Naive thymus-derived CD8-positive, alpha-beta T cell (primary cell): ENCODE measurements around the gene GRN. TPM values are rescaled to one million over a fixed set of nuclear protein-coding genes. Genes with fewer than 3 reads are reported as not detected.
"Not testable (repeated sequence)": the region's sequence is repeated elsewhere in the genome, so short reads cannot be mapped to it uniquely, and the experiment has no call there.

Experiments
- ATAC-seq, 2 donors: fragments of 150-1000 bp; cut with Tn5 transposase in 1 of 2; sonication (Bioruptor Pico), chemical (Tn5 transposase) in 1 of 2; 1 replicate in 1 of 2; 2 replicates in 1 of 2; pipeline ENCODE4 v1.10.0; 2021; ENCODE audit warnings: mild to moderate bottlenecking in 2 of 2, moderate library complexity in 2 of 2
- POLR2A ChIA-PET: fragments of 350-600 bp; sonication (Branson Sonifier 250); formaldehyde crosslinking; loops from one replicate; lab custom pipeline; 2021; ENCODE audit warnings: antibody characterized with exemption; lab: Charles Lee
- DNase-seq, 10 donors: peaks; one replicate each; pipeline versions ENCODE4 v3.0.0 to v3.0.0-alpha.2; 2020 to 2022
- H3K27ac Mint-ChIP-seq, 10 donors: one replicate each; pipeline ENCODE4 v1.8.0; 2020 to 2022; ENCODE audit warnings: mild to moderate bottlenecking in 10 of 10, mixed read lengths in 10 of 10, moderate library complexity in 4 of 10, inconsistent platforms in 1 of 10
- H3K27me3 Mint-ChIP-seq, 5 donors: one replicate each; pipeline ENCODE4 v1.8.0; 2021 to 2022; ENCODE audit warnings: mixed read lengths in 5 of 5
- H3K36me3 Mint-ChIP-seq, 3 donors: one replicate each; pipeline ENCODE4 v1.8.0; 2020 to 2022; ENCODE audit warnings: mixed read lengths in 3 of 3, mild to moderate bottlenecking in 2 of 3, inconsistent platforms in 1 of 3
- H3K4me1 Mint-ChIP-seq, 4 donors: one replicate each; pipeline ENCODE4 v1.8.0; 2021 to 2022; ENCODE audit warnings: mixed read lengths in 4 of 4
- H3K4me3 Mint-ChIP-seq, 10 donors: one replicate each; pipeline ENCODE4 v1.8.0; 2020 to 2022; ENCODE audit warnings: mild to moderate bottlenecking in 10 of 10, mixed read lengths in 10 of 10, moderate library complexity in 6 of 10, inconsistent platforms in 1 of 10
- H3K9me3 Mint-ChIP-seq, 9 donors: one replicate each; pipeline ENCODE4 v1.8.0; 2020 to 2022; ENCODE audit warnings: mixed read lengths in 9 of 9, mild to moderate bottlenecking in 3 of 9, inconsistent platforms in 1 of 9, moderate library complexity in 1 of 9
- polyA plus RNA-seq, 3 donors: library from polyadenylated mRNA; unstranded; fragments of 300-500 nt; fragmentation: Illumina TruSeq; gene quantifications; one replicate each; pipeline ENCODE4 v1.2.3, GENCODE V29; 2021
- total RNA-seq, 8 experiments: library from RNA in 2 of 8; stranded (reverse) in 2 of 8; gene quantifications; one replicate each; pipeline ENCODE4 v1.2.3 and lab custom pipeline; 2021 to 2026

GRN gene
- total and polyA plus RNA-seq, 5 experiments from 2014 or later = 24.8 to 43.7 (median 33.5) TPM

DNA sequence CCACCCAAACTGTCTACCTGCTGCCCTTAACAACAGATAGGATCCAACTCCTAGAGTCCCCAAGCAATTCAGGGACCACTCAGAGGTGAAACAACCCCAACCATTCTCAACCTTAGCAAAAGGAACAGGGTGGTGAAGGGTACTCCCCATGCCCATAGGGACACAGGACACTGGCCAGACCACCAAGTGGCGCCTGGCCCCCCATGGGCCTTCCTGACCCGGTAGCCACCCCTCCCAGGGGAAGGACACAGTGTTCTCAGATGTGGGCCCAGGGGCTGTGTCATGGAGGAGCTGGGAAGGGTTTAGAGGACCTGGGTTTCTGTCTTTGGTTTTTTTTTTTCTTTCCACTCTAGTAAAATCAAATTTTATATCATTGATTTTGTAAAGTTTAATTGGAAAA, 10.8 kb upstream of the GRN start:
- H3K36me3 Mint-ChIP-seq = no peaks in the 10 kb centered on the region
- ATAC-seq (no peak), DNase-seq (peak in 1 of 10 donors; percentile 30)
- peaks cover 5 to 13% (median 8%) of the 10 kb centered on the region in 4 donors for H3K4me1 Mint-ChIP-seq
- no peak overlapping the region for H3K4me3 Mint-ChIP-seq
- H3K9me3 Mint-ChIP-seq = no peaks in the 10 kb centered on the region
- peaks cover 0 to 3% (median 0%) of the 10 kb centered on the region in 5 donors for H3K27me3 Mint-ChIP-seq
- POLR2A ChIA-PET = interaction anchor here (1.7 kb wide), 1 partner anchor 113 kb away, joined by 6 read pairs; no protein-coding TSS in a partner anchor
- peak overlapping the region in 1 of 10 donors; percentile 63 for H3K27ac Mint-ChIP-seq

- peaks cover 0 to 3% (median 0%) of the 10 kb centered on the region in 5 donors for H3K27me3 Mint-ChIP-seq
- DNase-seq = peak in 1 of 10 donors; percentile 18
- ATAC-seq = no peak
- no peaks in the 10 kb centered on the region for H3K36me3 Mint-ChIP-seq
- peaks cover 5 to 13% (median 8%) of the 10 kb centered on the region in 4 donors for H3K4me1 Mint-ChIP-seq
- H3K9me3 Mint-ChIP-seq = no peaks in the 10 kb centered on the region
- POLR2A ChIA-PET = interaction anchor here (0.7 to 1.7 kb wide), 2 partner anchors 113 to 916 kb away, joined by 4 to 6 read pairs; no protein-coding TSS in a partner anchor
- H3K27ac Mint-ChIP-seq = peak overlapping the region in 1 of 10 donors; percentile 63
- H3K4me3 Mint-ChIP-seq = no peak overlapping the region
These were observed 10.4 kb upstream of the GRN start for GRCh38 chr17:44334727-44335126.

DNA sequence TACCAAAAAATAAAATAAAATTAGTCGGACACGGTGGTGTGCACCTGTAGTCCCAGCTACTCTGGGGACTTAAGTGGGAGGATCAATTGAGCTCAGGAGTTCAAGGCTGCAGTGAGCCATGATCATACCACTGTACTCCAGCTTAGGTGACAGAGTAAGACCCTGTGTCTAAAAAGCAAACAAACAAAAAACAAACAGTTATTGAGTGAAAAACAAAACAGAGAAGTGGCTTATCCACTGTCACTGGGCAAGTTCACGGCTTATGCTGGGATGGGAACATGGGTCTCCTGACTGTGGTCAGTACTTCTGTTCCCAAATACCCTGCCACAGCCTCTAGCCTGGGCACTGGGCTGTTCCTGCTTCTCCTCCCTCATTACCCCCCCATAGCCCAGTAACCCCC, 9.5 kb upstream of the GRN start:
- no peak for ATAC-seq
- Mint-ChIP-seq H3K36me3 (no peaks in the 10 kb centered on the region), H3K9me3 (no peaks in the 10 kb centered on the region), H3K4me3 (no peak overlapping the region), H3K4me1 (peaks cover 5 to 13% (median 8%) of the 10 kb centered on the region in 4 donors), H3K27ac (no peak overlapping the region), H3K27me3 (peaks cover 0 to 3% (median 0%) of the 10 kb centered on the region in 5 donors)
- DNase-seq = no peak
- POLR2A ChIA-PET = interaction anchor here (0.6 to 1.7 kb wide), 3 partner anchors 42 to 1712 kb away, joined by 3 to 6 read pairs (median 4); no protein-coding TSS in a partner anchor

DNA sequence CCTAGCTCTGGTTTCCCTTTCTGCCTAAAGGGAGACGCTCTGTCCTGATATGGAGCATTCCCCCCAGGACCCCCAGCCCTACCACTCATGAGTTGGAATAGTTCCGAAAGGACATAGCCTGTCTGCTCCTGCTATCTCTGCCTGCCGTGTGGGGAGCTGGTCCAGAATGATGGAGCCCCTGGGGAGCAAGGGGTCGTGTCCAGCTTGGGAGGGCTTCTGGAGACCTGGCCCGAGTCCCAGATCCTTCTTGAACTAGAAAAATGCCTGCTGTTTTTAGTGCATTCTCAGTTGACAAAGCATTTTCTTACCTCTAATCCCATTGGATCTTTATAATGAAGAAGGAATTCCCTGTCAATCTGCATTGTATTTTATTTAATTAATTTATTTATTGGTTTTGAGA, 9.1 kb upstream of the GRN start:
- POLR2A ChIA-PET = interaction anchor here (0.6 to 0.7 kb wide), 2 partner anchors 43 to 1712 kb away, joined by 3 to 4 read pairs; no protein-coding TSS in a partner anchor
- Mint-ChIP-seq H3K27me3 (peaks cover 0 to 3% (median 0%) of the 10 kb centered on the region in 5 donors), H3K4me3 (no peak overlapping the region), H3K36me3 (no peaks in the 10 kb centered on the region), H3K9me3 (no peaks in the 10 kb centered on the region), H3K27ac (no peak overlapping the region), H3K4me1 (peaks cover 5 to 13% (median 6%) of the 10 kb centered on the region in 4 donors)
- peak in 1 of 10 donors; percentile 52 for DNase-seq
- no peak for ATAC-seq

- H3K4me3 Mint-ChIP-seq = no peak overlapping the region
- POLR2A ChIA-PET = interaction anchor here (0.8 to 1.3 kb wide), 4 partner anchors 12 to 152 kb away, joined by 3 to 4 read pairs (median 3); partner anchors contain the start of genes SLC25A39 and TMUB2
- H3K27me3 Mint-ChIP-seq = peaks cover 0 to 3% (median 0%) of the 10 kb centered on the region in 5 donors
- ATAC-seq = no peak
- H3K9me3 Mint-ChIP-seq = no peaks in the 10 kb centered on the region
- H3K4me1 Mint-ChIP-seq = peaks cover 0 to 6% (median under 1%) of the 10 kb centered on the region in 4 donors
- no peak for DNase-seq
- no peaks in the 10 kb centered on the region for H3K36me3 Mint-ChIP-seq
- no peak overlapping the region for H3K27ac Mint-ChIP-seq
These were observed 6.4 kb upstream of the GRN start for GRCh38 chr17:44338702-44339101.

- H3K9me3 Mint-ChIP-seq, H3K36me3 Mint-ChIP-seq, ATAC-seq, DNase-seq, H3K4me3 Mint-ChIP-seq, POLR2A ChIA-PET, H3K27me3 Mint-ChIP-seq: not testable (repeated sequence)
- H3K4me1 Mint-ChIP-seq = peaks cover 8 to 14% (median 10%) of the 10 kb centered on the region in 4 donors
- H3K27ac Mint-ChIP-seq = peak overlapping the region in 1 of 10 donors; percentile 33
These were observed 4.5 kb upstream of the GRN start for GRCh38 chr17:44340553-44340952.

DNA sequence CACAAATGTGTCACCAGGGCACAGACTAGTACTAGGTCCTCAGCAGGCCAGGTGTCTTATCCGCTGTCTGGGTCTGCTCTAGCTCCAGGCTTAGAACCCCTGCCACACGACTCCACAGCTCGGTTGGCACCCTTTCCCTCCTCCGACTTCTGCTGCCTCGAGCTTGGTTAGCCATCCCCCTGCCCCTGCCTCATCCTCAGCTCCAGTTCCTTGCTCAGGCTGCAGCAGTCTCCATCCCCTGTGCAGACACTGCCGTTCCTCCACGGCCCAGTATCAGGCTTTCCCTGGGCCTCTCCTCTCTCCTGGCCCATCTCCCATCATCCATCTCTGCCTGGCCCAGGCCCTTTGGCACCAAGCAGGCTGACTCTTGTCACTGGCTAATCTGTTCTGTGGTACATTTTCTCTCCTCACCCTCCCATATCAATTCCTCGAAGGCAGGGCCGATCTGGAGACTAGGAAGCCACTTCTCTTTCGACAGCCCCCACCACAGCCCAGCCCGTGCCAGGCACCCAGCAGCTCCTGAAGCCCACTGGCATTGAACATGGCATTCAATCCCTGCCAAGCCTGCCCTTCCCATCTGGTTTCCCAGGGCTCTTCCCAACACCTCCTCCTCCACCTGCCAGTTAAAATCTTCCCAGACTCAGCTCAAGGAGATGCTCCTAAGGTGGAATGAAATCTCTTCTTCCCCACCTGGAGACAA, 1.4 kb upstream of the GRN start:
- Mint-ChIP-seq H3K27me3 (peaks cover 0 to 3% (median 0%) of the 10 kb centered on the region in 5 donors), H3K27ac (peak overlapping the region in 1 of 10 donors; percentile 61), H3K9me3 (no peaks in the 10 kb centered on the region), H3K4me3 (peak overlapping the region in 3 of 10 donors; percentile 2 to 21 (median 3)), H3K4me1 (peaks cover 14 to 35% (median 22%) of the 10 kb centered on the region in 4 donors), H3K36me3 (no peaks in the 10 kb centered on the region)
- POLR2A ChIA-PET = interaction anchor here (0.5 to 2.8 kb wide), 3 partner anchors 123 to 851 kb away, joined by 3 to 24 read pairs (median 3); partner anchors contain the start of gene UBTF
- ATAC-seq (no peak), DNase-seq (no peak)

DNA sequence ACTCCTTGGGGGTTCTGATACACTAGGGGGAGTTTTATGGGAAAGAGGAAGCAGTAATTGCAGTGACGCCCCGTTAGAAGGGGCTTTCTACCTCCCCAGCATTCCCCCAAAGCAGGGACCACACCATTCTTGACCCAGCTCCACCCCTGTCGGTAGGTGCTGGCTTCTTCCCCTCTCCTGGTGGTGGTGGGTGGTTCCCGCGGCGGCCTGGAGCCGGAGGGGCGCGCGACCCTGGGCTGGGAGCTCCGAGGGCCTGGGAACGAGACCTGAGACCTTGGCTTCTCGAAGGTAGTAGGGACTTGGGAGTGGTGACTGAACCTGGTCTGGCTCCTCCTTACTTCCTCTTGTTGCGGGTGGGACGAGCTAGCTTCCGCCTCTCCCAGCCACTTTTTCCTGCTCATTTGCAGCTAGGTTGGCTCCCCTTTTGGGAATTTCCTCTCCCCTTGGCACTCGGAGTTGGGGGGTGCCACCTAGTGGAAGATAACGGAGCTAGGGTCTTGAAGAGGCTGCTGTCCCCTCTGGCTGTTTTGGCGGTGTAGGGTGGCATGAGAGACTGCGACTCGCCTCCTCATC, 438 bp downstream of the GRN start:
- Mint-ChIP-seq H3K4me3 (peak overlapping the region; percentile 84 to 99 (median 94)), H3K4me1 (peaks cover 16 to 37% (median 23%) of the 10 kb centered on the region in 4 donors), H3K9me3 (no peaks in the 10 kb centered on the region), H3K36me3 (no peaks in the 10 kb centered on the region), H3K27ac (peak overlapping the region in 9 of 10 donors; percentile 67 to 88 (median 82)), H3K27me3 (peaks cover 0 to 3% (median 0%) of the 10 kb centered on the region in 5 donors)
- POLR2A ChIA-PET = interaction anchor here (0.6 to 2.8 kb wide), 9 partner anchors 9 to 1009 kb away, joined by 3 to 24 read pairs (median 7); partner anchors contain the start of gene UBTF
- ATAC-seq (peak; percentile 51 to 57), DNase-seq (peak in 8 of 10 donors; percentile 31 to 76 (median 50))

GRCh38 chr17:44346064-44346844, 1.2 kb downstream of the GRN start:
- Mint-ChIP-seq H3K27ac (peak overlapping the region in 6 of 10 donors; percentile 67 to 85 (median 82)), H3K36me3 (no peaks in the 10 kb centered on the region), H3K4me3 (peak overlapping the region; percentile 84 to 99 (median 94)), H3K4me1 (peaks cover 16 to 42% (median 25%) of the 10 kb centered on the region in 4 donors), H3K27me3 (peaks cover 0 to 3% (median 0%) of the 10 kb centered on the region in 5 donors), H3K9me3 (no peaks in the 10 kb centered on the region)
- no peak for DNase-seq
- POLR2A ChIA-PET = interaction anchor here (0.6 to 2.8 kb wide), 9 partner anchors 8 to 1008 kb away, joined by 3 to 24 read pairs (median 7); partner anchors contain the start of gene UBTF
- no peak for ATAC-seq

- H3K36me3 Mint-ChIP-seq, H3K27me3 Mint-ChIP-seq, H3K9me3 Mint-ChIP-seq, DNase-seq, ATAC-seq: not testable (repeated sequence)
- Mint-ChIP-seq H3K4me3 (peak overlapping the region in 3 of 10 donors; percentile 20 to 30 (median 24)), H3K4me1 (peaks cover 16 to 42% (median 26%) of the 10 kb centered on the region in 4 donors), H3K27ac (peak overlapping the region in 2 of 10 donors; percentile 17 to 33)
- POLR2A ChIA-PET = interaction anchor here (0.6 to 1.2 kb wide), 3 partner anchors 126 to 802 kb away, joined by 3 read pairs; no protein-coding TSS in a partner anchor
These were observed 2.3 kb downstream of the GRN start for GRCh38 chr17:44347206-44348055.
